ENCODE results near the gene TRIM2.
A peak's percentile ranks its signal among the peaks of the same experiment; 100 is the strongest.

TRIM2 gene

DNA sequence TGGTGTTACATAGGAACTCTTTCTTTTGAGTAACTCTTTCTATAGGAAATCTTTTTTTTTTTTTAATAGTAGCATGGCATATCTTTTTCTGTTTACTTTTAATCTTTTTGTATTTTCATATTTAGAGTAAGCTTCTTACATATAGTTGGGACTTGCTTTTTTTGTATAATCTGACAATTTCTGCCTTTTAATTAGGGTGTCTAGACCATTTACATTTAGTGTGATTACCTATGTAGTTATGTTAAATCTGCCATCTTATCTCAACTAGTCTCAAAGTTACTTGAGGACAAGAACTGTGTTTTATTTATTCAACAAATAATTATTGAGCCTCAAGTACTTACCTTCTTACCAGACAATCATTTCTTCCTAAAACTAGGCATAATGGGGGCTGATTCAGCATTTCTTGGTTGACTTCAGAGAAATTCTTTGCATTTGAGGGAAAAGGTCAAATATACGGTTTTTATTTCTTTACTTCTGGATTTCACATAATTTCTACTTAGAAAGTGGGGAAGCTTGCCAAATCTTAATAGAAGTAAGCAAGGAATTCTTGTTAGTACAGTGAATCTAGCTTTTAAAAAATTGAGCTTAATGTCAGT is 168.8 kb downstream of the TRIM2 start:
- DNase-seq (ENCODE audit: low read depth, low spot score): no peak

DNA sequence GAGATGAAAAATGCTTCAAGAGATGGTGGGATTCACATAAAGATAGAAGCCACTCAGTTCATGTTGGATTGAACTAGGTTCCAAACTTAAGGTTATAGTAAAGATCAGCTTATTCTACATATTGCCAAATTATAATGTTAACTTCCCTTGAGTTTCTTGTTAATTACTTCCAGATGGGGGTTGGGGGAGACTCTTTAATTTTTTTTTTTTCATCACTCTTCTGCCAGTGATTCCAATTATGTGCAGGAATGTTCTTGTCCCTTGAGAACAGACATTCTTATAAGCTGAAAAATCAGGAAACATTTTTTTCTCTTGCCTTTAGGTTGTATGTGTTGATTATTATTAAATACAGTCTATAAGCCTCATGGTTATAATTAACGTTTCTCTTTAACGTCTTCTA is 170.2 kb downstream of the TRIM2 start:
- DNase-seq (ENCODE audit: low read depth, low spot score): no peak

DNA sequence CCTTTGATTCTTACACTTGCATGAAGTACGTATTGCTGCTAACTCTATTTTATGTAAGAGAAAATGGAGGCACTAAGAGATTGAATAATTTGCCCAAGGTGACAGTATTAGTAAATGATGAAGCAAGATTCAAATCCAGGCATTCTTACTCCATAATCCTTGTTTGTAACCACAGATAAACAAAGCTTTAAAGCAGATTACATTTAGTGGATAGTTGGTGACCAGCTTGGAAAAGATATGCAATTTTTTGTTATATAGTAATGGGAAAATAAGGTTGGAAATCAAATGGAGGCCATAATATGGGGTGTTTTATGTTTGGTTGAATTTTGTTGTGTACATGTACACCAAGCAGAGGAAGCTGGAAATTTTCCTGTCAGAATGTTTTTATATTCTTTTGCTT is 171.1 kb downstream of the TRIM2 start:
- no peak for DNase-seq (ENCODE audit: low read depth, low spot score)

DNA sequence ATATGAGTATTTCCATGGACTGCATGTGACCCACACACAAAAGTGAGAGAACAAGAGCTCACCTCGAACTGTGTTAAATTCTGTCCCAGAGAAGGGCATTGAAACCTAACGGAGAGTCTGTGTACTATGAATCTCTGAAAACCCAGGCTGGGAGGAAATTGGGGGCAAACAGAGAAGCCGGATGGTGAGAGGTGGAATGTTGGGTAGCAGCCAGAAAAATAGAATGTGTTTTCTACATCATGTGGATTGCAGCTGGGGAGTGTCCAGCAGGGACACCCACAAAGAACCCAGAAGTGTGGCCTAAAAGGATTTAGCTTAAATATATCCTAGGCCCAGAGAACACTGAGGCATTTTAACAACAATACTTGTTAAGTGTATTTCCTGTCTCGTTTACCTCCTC is 178.9 kb downstream of the TRIM2 start:
- DNase-seq (ENCODE audit: low read depth, low spot score): peak; percentile 21

DNA sequence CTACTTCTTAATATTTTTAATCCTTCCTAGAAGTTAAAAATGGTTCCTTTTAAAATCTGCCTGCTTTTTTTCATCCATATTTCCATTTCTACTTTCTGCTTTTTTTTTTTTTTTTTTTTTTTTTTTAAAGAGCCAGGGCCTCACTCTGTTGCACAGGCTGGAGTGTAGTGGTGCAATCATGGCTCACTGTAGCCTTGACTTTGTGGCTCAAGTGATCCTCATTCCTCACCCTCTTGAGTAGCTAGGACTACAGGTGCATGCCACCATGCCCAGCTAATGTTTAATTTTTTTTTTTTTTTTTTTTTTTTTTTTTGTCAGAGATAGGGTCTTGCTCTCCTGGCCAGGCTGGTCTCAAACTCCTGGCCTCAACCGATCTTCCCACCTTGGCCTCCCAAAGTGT is 179.9 kb downstream of the TRIM2 start:
- DNase-seq (ENCODE audit: low read depth, low spot score): no peak

DNA sequence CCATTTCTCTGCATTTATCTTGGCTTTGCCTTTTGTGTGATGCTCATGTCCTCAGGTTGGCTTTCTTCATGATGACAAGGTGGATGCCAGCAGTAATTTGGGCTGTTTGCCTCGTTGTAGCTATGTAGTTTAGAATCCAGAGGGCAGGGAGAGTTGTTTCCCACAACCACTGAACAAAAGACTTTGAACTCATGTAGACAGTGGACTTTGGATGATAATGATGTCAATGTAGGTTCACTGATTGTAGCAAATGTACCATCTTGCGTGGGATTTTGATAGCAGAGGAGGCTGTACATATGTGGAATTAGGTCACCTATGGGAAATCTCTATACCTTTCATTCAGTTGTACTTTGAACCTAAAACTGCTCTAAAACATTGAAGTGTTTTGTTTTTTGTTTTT is 181.5 kb downstream of the TRIM2 start:
- no peak for DNase-seq (ENCODE audit: low read depth, low spot score)

DNA sequence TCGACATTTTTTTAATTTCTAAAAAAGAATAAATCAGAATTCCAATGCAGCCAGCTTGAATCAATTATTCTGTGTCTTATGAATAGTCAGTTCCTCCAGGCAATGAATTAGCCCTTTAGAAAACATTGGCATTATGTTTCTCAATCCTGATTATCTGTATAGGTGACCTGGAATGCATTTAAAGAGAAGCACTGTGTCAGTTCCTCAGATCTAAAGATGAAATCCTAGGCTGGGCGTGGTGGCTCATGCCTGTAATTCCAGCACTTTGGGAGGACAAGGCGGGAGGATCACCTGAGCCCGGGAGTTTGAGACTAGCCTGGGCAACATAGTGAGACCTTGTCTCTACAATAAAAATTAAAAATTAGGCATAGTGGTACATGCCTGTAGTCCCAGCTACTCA is 183.7 kb downstream of the TRIM2 start:
- DNase-seq (ENCODE audit: low read depth, low spot score): no peak
